ENCODE measurements around the gene CBX1.

GRCh38 chr17:48059125-48059668, 42.1 kb downstream of the CBX1 start:
- TF ChIP-seq CTCF (IDR thresholded peaks at IDR 0.05), result no peak
- no peak for TF ChIP-seq POLR2A (IDR thresholded peaks at IDR 0.05)

Data from body of pancreas (tissue), 4 donors.